Stimulated activated CD8-positive, alpha-beta memory T cell treated with anti-CD3 and anti-CD28 coated beads, Interleukin-2, amount 100 ng/mL, for 1 hour (primary cell): ENCODE results near the gene SFMBT1.
A peak's percentile ranks its signal among the peaks of the same experiment; 100 is the strongest.

Experiments used
- DNase-seq, 2 donors: peaks; one replicate each; pipeline ENCODE4 v3.0.0-alpha.2; 2020; ENCODE audit warnings: low read depth in 2 of 2

Gene SFMBT1

DNA sequence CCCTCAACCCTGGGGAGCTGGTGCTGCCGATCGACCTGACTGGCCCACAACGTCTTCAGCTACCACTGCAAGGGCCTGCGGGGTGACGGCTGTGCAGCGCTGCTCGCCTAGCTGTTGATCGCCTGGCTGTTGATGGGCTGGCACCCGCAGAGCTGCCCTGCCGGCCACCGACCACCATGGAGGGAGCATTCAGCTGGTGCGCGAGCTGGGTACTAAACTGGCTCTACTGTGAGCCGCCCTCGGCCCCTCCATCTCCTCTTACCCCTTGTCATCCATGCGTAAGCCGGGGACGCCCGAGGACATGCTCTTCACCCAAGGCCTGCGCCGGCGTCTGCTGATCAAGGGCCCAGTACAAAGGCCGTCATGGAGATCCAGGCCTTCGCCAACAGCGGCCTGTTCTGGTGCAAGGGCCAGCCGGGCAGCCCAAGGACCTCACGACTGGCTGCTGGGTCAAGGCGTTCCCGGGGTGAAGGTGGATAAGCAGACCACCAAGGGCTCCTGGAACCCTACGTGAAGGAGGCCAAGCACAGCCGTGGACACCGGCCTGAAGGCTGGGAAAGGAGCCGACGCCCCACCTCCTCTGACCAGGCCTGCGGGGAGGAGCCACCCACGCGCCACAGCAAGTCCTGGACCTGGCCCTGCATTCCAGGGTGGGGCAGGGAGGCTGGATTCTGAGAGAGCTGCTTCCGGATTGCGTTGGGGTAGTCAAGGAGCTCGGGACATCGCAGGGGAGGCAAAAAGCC is 46.9 kb downstream of the SFMBT1 start:
- no peak for DNase-seq

DNA sequence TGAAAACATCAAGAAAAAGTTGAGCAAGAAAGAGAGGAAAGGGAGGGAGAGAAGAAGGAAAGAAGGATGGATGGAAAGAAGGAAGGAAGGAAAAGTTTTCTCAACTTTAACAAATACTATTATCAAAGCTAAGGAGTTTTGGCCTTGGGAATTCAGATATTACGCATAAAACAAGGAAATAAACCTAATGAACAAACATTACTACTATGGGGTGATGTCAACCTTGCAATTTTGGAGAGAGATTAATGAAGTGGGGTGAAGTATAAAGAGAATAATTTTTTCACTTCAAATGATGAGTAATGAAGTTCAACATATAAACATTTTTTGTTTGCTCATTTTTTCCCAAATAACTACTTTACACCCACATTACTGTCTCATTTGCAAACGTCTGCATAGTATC is 55.2 kb downstream of the SFMBT1 start:
- no peak for DNase-seq

DNA sequence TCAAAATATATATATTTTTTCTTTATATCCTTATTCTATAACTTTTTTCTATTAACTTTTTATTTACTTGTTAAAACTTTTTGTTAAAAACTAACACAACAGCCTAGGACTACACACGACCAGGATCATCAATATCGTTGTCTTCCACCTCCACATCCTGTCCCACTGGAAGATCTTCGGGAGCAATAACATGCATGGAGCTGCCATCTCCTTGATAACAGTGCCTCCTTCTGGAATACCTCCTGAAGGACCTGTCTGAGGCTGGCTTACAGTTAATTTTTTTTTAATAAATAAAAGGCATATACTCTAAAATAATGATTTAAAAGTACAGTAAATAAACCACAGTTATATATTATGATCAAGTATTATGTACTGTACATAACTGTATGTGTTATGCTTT is 58.9 kb downstream of the SFMBT1 start:
- no peak for DNase-seq

DNA sequence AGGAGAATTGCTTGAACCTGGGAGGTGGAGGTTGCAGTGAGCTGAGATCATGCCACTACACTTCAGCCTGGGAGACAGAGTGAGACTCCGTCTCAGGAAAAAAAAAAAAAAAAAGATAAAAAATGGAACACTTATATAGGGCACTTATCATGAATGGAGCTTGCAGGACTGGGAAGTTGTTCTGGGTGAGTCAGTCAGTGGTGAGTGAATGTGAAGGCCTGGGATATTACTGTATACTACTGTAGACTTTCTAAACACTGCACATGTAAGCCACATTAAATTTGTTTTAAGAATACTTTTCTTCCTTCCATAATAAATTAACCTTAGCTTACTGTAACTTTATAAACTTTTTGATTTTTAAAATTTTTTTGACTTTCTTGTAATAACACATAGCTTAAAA is 59.8 kb downstream of the SFMBT1 start:
- DNase-seq = no peak

DNA sequence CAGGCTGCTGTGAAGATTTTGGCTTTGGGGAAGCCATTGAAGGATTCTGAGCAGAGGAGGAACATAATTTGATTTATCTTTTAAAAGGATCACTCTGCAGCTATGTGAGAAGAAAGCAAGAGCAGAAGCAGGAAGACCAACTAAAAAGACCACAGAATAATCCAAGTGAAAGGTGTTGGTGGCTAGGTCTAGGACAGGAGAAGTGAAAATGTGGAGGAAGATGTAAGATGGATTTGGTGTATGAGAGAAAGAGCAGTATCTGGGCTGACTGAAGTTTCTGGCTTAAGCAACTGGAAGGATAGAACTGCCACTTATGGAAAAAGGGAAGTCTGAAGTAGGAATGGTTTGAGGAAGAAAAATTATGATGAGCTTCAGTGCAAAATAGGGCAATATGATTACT is 62.0 kb downstream of the SFMBT1 start:
- DNase-seq = no peak

DNA sequence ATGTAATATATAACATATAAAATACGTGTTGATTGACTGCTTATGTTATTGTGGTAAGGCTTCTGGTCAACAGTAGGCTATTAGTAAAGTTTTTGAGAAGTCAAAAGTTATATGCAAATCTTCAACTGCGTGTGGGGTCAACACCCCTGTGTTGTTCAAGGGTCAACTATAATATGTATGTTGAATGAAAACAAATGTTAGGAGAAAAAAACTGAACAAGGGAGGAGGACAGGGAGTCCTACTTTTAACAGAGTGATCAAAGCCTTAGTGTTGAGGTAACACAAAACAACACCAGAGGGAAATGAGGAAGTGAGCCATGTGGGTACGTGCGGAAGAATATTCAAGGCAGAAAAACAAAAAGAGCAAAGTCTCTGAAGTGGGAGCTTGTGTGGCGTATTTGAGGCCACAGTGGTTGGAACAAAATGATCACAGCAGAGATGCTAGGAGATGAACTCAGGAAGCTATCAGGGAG is 62.5 kb downstream of the SFMBT1 start:
- DNase-seq = peak; percentile 11 to 18

DNA sequence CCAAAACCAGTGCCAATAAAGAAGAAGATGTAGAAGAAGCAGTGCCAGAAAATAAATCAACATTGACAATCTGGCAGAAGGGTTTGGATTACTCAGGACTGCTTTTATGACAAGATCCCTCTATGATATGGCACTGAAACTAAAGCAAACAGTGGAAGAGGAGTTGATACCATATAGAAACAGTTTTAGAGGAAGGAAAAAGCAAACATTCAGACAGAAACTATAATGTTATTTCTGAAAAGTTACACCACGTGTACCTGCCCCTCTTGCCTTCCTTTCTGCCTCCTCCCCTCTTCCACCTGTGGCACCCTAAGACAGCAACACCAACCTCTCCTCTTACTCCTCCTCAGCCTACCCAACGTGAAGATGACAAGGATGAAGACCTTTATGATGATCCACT is 63.0 kb downstream of the SFMBT1 start:
- DNase-seq = no peak

DNA sequence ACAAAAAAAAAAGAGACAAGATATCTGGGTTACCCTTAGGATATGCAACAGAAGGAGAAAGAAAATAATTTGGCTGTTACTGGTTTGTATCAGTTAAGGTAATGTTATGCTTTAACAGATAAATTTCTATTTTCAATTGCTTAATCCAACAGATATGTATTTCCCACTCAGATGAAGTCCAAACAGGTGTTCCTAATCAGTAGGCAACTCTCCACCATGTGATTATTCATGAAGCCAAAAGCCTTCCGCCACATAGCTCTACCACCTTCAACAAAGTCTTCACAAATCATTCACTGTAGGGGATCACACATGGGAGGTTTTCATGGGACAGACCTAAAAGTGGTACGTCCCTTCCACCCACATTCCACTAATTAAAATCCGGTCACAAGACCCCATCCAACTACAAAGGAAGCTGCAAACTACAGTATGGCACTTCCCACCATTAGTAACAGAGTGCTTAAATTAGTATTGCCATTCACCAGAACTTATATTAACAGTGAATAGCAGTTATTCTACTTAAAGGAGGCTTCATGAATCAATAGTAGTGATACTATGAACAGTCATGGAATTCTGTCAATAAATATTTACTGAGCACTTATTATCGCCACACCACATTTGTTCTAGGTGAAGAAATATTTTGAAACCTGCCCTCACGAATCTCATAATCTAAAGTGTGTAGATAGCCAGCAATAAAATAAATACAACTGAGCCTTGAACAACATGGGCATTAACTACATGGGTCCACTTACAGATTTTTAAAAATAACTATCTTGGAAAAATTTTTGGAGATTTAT is 66.5 kb downstream of the SFMBT1 start:
- no peak for DNase-seq

DNA sequence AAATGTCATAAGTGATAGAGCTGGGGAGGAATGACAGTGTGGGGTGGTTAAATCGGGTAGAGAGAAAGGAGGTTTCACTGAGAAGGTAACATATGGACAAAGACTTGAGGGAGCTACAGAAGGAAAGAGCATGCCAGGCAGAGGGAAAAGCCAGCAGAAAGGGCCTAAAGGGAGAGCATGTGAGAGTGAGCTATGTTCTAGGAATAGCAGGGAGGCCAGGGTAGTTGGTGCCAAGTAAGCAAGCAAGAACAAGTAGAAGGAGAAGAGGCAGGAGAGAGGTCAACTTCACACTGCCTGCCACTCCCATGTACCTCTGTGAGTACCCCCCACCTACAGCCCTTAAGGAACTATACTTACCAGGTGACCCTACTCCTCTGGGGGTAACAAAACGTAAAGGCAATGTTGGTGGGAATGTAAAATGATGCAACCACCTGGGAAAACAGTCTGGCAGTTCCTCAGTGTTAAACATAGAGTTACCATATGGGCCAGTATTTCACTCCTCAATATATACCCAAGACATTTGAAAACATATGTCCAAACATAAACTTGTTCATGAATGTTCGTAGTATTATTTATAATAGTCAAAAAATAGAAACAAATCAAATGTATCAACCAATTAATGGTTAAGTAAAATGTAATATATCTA is 67.6 kb downstream of the SFMBT1 start:
- DNase-seq = no peak

DNA sequence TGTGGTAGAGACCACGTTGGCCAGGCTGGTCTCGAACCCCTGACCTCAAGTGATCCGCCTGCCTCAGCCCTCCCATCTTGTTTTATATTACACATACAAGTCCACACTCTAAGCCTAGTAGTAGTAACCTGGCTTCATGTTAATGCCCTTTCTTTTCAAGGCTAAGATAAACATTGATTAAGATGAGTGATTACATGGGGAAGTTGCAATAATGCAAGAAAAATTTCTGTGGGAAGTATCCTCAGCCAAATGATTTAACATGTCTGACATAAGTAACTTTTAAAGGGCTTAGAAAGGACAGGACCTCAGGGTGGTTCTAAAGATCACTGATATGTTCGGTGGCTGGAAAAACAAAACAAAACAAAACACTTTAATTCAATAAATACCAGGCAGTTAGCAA is 72.1 kb downstream of the SFMBT1 start:
- DNase-seq = no peak

DNA sequence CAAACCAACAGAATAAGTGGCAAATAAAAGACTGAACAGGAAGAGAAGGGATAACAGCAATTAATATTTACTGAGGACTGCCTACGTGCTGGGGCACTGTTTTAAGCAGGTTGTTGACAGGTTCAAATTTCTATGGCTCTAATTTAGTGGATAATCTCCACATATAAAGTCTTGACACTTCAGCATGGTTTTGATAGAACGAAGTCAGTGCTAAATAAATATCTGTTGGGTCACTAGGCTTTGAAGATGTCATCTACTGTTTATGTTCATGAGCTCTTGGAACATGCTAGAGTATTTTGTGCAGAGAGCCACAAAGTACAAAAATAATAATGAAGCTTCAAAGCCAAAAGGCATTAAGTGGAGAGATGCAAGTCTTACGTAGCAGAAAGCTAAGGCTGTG is 74.0 kb downstream of the SFMBT1 start:
- DNase-seq = no peak

DNA sequence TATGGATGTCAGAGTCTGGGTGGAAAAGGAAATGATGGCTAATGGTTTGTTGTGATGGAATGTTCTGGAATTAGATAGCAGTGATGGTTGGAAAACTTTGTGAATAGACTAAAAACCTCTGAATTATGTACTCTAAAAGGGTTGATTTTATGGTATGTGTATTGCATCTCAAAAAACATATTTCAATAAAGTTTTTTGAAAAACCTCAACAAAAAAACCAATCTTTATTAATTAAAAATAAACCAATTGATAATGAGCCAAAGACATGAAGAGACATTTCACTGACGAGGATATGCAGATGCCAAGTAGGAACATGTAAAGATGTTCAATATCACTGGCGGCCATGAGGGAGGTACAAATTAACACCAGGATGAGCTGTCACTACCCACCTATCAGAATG is 78.5 kb downstream of the SFMBT1 start:
- DNase-seq = no peak

DNA sequence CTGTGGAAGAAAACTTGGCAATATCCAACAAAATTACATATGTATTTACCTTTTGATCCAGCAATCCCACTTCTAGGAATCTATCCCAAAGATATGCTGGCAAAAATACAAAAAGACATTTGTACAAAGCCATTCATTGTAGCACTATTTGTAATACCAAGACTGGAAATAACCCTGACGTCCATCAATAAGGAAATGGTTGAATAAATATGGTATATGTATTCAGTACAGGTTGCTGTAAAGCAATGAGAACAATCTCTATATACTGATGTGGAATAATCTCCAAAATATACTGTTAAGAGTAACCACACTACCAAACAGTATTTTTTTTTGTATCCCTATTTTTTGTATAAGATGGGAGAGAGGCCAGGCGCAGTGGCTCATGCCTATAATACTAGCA is 83.7 kb downstream of the SFMBT1 start:
- no peak for DNase-seq

DNA sequence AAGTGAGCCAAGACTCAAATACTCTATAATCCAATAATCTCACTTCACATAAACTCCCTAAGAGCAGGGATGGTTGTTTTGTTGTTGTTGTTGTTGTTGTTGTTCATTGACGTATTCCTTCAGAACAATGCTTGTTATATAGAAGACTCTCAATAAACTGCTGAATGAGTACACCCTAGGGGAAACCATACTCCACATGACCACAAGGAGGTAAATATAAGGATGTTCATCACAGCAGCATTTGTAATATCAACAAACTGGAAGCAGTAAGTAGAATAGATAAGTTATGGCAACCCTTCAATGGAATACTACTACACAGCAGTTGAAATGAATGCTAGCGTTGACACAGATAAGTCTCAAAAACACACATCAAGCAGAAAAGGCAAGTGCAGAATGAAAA is 86.1 kb downstream of the SFMBT1 start:
- DNase-seq = no peak

DNA sequence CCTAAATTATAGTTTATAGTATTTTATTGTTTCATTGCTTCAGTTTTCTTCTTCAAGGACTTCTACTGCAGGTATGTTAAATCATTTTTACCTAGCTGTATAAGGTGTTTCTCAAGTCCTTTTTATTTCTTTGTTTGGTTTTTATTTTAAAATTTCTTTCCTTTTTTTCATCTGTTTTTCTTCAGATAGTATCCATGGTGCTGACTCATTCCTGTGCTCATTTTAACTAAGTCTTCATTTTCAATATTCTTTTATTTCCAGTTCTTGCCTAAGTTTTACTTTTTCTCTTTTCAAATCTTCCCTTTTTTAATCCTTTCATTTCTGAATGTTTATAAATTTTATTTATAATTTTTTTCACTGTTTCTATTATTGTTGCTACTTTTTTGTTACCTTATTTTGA is 106.3 kb downstream of the SFMBT1 start:
- no peak for DNase-seq

DNA sequence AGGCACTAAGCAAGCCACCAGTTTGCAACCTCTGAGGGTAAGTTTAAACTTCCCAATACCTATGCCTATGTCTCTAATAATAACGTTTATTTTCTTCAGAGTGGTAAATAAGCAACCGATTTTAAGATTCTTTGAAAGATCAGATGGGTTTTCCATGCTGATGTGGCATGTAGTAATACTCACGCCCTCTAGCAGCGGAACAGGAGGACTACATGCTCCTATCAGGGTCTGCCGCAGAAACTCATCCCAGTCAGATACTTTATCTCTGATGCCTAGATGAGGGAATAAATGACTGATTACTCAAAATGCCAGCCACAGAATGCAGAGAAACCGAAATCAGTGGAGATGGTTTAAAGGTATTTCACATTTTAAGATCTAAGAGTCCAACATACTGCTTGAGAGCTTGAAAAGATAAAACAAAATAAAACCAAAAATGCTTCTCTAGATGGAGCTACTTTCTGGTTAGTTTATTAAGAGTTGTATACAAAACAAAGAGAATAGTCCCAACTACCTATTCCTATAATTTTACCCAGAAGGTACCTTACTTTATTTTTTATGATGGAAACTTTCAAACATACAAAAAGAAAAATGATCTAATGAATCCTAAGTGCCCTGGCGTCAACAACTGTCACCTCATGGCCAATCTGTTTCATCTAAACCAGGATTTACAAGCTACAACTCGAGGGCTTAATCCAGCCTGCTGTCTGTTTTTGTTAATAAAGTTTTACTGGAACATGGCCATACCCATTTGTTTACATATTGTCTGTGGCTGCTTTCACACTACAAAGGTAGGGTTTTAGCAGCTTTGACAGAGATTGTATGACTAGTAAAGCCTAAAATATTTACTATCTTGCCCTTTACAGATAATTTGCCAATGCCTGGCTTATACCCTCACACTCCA is 111.0 kb downstream of the SFMBT1 start:
- peak; percentile 5 to 16 for DNase-seq

DNA sequence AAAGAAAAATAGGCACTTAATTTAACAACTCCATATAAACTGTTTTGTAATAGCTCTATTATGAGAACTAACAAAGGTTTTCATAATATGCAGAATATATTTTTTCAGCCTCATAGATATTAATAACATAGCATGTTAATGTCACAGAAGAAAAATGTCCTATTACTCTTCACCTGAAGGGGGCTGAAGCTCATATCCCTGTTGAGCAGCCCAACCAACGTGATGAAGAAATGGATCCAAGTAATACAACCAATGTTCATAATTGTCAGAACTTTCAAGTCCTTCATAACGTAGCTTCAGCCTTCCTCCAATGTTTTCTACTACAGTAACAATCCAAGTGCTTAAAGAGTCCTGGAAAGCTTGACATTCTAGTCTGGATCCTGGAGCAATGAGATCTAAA is 114.0 kb downstream of the SFMBT1 start:
- no peak for DNase-seq

DNA sequence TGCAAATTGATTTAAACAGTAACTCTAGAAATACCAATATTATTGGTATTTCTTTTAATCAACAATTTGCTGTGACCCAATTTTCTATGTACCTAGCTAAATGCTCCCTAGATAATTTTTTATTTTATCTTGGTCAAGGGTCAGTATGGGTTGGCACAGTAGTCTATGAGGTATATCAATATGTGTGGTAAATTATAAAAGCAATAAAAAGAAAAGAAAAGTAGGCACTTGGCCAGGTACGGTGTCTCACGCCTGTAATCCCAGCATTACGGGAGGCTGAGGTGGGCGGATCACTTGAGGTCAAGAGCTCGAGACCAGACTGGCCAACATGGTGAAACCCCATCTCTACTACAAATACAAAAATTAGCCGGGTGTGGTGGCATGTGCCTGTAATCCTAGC is 114.5 kb downstream of the SFMBT1 start:
- DNase-seq = no peak

DNA sequence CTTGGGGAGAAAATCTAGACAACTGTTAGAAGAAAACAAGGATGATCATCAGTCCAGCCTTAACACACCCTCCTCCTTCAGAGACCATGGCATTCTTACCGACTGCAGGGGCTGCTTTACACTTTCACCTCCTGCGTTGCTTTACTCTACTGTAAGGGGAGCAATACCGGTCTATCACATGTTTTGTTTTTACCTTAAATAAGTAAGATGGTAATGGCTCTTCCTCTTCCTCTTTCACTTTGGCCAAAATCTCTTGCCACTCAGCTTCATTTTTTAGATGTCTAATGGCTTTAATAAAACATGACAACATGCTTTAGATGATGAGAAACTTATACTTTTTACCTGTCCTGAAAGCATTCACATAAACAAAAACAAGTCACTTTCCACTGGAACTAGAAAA is 115.1 kb downstream of the SFMBT1 start:
- no peak for DNase-seq

DNA sequence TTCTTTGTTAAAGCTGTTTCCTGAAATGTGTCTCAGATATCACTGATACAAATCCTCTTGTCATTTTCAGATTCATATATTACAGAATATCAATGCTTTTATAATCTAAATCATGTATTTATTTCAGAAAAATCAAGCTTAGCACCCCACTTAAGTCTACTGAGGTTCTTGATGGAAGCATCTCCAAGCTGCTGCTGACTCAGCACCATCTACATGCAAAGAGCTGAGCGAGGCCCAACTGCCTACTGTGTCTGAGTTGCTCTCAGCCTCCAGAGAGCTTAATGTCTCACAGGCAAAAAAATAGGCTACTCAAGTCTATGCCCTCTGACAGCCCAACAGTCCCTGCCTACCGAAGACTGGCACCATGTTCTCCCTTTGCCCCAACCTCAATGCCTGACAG is 119.3 kb downstream of the SFMBT1 start:
- no peak for DNase-seq

DNA sequence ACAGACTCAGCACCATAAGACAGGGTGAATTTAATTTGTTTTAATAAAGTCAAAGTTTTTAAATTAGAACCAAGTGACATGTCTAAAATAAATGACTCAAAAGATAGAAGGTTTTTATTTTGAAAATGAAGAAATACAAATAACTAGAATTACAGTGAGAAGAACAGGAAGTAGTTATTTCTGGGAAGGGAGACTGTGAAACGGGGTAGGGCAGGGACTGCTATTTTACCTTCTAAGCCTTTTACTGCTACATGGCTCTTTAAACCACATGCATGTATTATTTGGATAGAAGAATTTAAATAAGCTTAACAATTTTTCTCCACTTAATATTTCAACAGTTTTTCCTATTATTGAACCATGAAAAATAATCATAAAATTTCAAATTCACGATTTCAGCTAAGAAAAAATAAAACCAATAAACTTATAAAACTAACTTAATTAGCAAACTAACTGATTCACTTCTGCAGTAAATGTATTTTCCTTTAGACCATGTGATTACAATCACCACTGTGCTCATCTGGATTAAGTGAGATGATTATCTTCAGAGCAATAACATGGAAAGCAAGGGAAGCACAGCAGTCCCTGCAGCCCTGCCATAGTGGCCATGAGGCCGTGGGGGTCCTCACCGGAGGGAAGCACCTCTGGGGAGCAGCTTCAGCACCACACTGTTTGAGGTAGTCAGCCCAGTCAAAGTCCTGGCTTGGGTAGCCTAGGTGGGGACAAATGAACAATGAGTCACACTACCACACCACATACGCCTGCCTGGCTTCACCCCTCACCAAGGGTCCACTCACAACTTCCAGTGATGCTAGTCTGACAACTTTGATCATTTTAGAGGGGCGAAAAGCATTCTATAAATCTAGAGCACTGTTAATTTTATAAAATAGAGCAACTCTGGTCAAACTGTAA is 120.2 kb downstream of the SFMBT1 start:
- no peak for DNase-seq
